A549 (cell line): ENCODE results near the gene MBD1. TPM values are rescaled to one million over a fixed set of nuclear protein-coding genes. Genes with fewer than 3 reads are reported as not detected.

Experiments
- ATAC-seq, 2 experiments: fragments of 200-7000 bp in 1 of 2; fragments of >200 bp in 1 of 2; cut with Nextera tagmentation in 1 of 2; cut with Tn5 transposase in 1 of 2; 3 replicates each; pipeline versions ENCODE4 v1.8.0 to v1.9.1; 2018 to 2020; ENCODE audit warnings: mild to moderate bottlenecking in 1 of 2, moderate library complexity in 1 of 2
- CTCF ChIA-PET: fragments of 300-600 bp; sonication (Branson Sonifier 250); formaldehyde crosslinking; extraction: SDS; loops from one replicate; lab custom pipeline; 2021; ENCODE audit warnings: antibody characterized with exemption, inconsistent platforms; lab: Yijun Ruan, JAX
- POLR2A ChIA-PET: fragments of 350-600 bp; formaldehyde crosslinking; extraction: SDS; loops from one replicate; lab custom pipeline; 2021; ENCODE audit warnings: antibody characterized with exemption, inconsistent platforms; lab: Yijun Ruan, JAX
- DNase-seq, 2 experiments: peaks; one replicate each; pipeline versions ENCODE4 v3.0.0 to v3.0.0-alpha.2; 2011 to 2016; ENCODE audit warnings: low read depth in 1 of 2, low spot score in 1 of 2
- FAIRE-seq: peaks from 2 replicates; lab custom pipeline; 2011; peaks lifted over from hg19 to GRCh38; lab: Jason Lieb, UNC
- H3K27ac ChIP-seq, 2 experiments: fragments of >200 bp; sonication (Bioruptor Twin); formaldehyde crosslinking; 3 replicates each; pipeline ENCODE4 v1.5.1; 2016 to 2017
- H3K4me1 ChIP-seq: fragments of >200 bp; sonication (Bioruptor Twin); formaldehyde crosslinking; 3 replicates; pipeline ENCODE4 v1.6.1; 2016
- H3K4me2 ChIP-seq: fragments of >200 bp; sonication (Bioruptor Twin); formaldehyde crosslinking; 3 replicates; pipeline ENCODE4 v1.6.1; 2016
- H3K4me3 ChIP-seq: fragments of >200 bp; sonication (Bioruptor Twin); formaldehyde crosslinking; 3 replicates; pipeline ENCODE4 v1.5.1; 2016
- H3K9me3 ChIP-seq: fragments of >200 bp; sonication (Bioruptor Twin); formaldehyde crosslinking; 3 replicates; pipeline ENCODE4 v1.6.1; 2016
- CBX8 ChIP-seq: fragments of 200-600 bp; sonication (generic); IDR thresholded peaks from 2 replicates; pipeline ENCODE4 v1.6.1; 2016
- CHD2 ChIP-seq: fragments of 150-350 bp; IDR thresholded peaks from 2 replicates; pipeline ENCODE4 v1.6.1; 2014; ENCODE audit warnings: low read length; ENCODE audit not compliant: partially characterized antibody
- EHF ChIP-seq: fragments of 250-450 bp; sonication (Bioruptor Pico); IDR thresholded peaks from 2 replicates; pipeline ENCODE4 v1.5.0; 2020; ENCODE audit warnings: mild to moderate bottlenecking
- FOSB ChIP-seq: fragments of 250-450 bp; sonication (Bioruptor Pico); IDR thresholded peaks from 2 replicates; pipeline ENCODE4 v1.5.0; 2020; ENCODE audit warnings: mild to moderate bottlenecking, moderate library complexity
- GATA3 ChIP-seq: IDR thresholded peaks from 2 replicates; pipeline ENCODE4 v1.6.1; 2012; ENCODE audit warnings: borderline replicate concordance
- HES2 ChIP-seq: fragments of >200 bp; sonication (Bioruptor Twin); formaldehyde crosslinking; IDR thresholded peaks from 2 replicates; pipeline ENCODE4 v1.6.1; 2016
- HEYL ChIP-seq: fragments of 250-450 bp; sonication (Bioruptor Pico); IDR thresholded peaks from 2 replicates; pipeline ENCODE4 v1.8.0; 2021; ENCODE audit warnings: mild to moderate bottlenecking, moderate library complexity
- HOXA7 ChIP-seq: fragments of 250-450 bp; sonication (Bioruptor Pico); IDR thresholded peaks from 2 replicates; pipeline ENCODE4 v1.5.0; 2020; ENCODE audit warnings: mild to moderate bottlenecking, moderate library complexity
- KDM5A ChIP-seq: fragments of 200-600 bp; sonication (generic); IDR thresholded peaks from 2 replicates; pipeline ENCODE4 v1.6.1; 2016; ENCODE audit warnings: antibody characterized with exemption, mild to moderate bottlenecking
- MAFK ChIP-seq: fragments of 450-650 bp; IDR thresholded peaks from 2 replicates; pipeline ENCODE4 v1.6.1; 2014; ENCODE audit not compliant: partially characterized antibody
- NR3C1 ChIP-seq: fragments of >200 bp; sonication (Bioruptor Twin); formaldehyde crosslinking; IDR thresholded peaks from 3 replicates; pipeline ENCODE4 v1.6.1; 2017
- POLR2AphosphoS2 ChIP-seq: conservative IDR thresholded peaks from 2 replicates; pipeline ENCODE4 v1.6.1; 2012; ENCODE audit warnings: low read length, improper control_type of control experiment, inconsistent platforms
- SREBF2 ChIP-seq: fragments of 450-650 bp; IDR thresholded peaks from 2 replicates; pipeline ENCODE4 v1.6.1; 2014; ENCODE audit warnings: mild to moderate bottlenecking, moderate library complexity
- ZC3H11A ChIP-seq: fragments of 450-650 bp; IDR thresholded peaks from 2 replicates; pipeline ENCODE4 v1.6.1; 2014; ENCODE audit warnings: antibody characterized with exemption, mild to moderate bottlenecking
- ZSCAN20 ChIP-seq: fragments of 250-450 bp; sonication (Bioruptor Pico); IDR thresholded peaks from 2 replicates; pipeline ENCODE4 v1.8.0; 2022; ENCODE audit warnings: mild to moderate bottlenecking, moderate library complexity
- WGBS: methylation state at CpG from one replicate; pipeline ENCODE4 v1.1.6; 2017; ENCODE audit errors: missing lambda C conversion rate; 5-methylcytosine and 5-hydroxymethylcytosine counted together
- polyA plus RNA-seq, 4 experiments: library from polyadenylated mRNA; depleted of rRNA in 3 of 4; stranded (reverse); fragments of >200 nt; fragmentation: RNase III in 1 of 4; extraction: RNeasy Plus Mini Kit Qiagen cat#74134 plus additional on column Dnase treatment in 1 of 4; gene quantifications; 2 replicates in 3 of 4; 3 replicates in 1 of 4; pipeline ENCODE4 v1.2.3, GENCODE V29; 2011 to 2017
- TF ChIP-seq, protein P1 (sequence below): fragments of 250-450 bp; sonication (Bioruptor Pico); IDR thresholded peaks from 2 replicates; pipeline ENCODE4 v1.5.0; 2020; ENCODE audit warnings: low read depth, mild to moderate bottlenecking, moderate library complexity
- TF ChIP-seq, protein P2 (sequence below): fragments of >200 bp; sonication (Bioruptor Twin); formaldehyde crosslinking; IDR thresholded peaks from 3 replicates; pipeline ENCODE4 v1.6.1; 2016
- TF ChIP-seq, protein P3 (sequence below): fragments of 150-350 bp; IDR thresholded peaks from 2 replicates; pipeline ENCODE4 v1.6.1; 2014; ENCODE audit warnings: low read depth, mild to moderate bottlenecking, low read length
- TF ChIP-seq, protein P4 (sequence below): fragments of 250-450 bp; sonication (Bioruptor Pico); IDR thresholded peaks from 2 replicates; pipeline ENCODE4 v1.5.0; 2021; ENCODE audit warnings: mild to moderate bottlenecking, moderate library complexity, borderline replicate concordance
- TF ChIP-seq, protein P5 (sequence below): fragments of 450-650 bp; IDR thresholded peaks from 2 replicates; pipeline ENCODE4 v1.6.1; 2014; ENCODE audit warnings: antibody characterized with exemption

The MBD1 gene
- polyA plus RNA-seq, 2 of the 4 experiments (the other 2 are of a cell fraction) = 27.9 to 28.6 TPM

DNA sequence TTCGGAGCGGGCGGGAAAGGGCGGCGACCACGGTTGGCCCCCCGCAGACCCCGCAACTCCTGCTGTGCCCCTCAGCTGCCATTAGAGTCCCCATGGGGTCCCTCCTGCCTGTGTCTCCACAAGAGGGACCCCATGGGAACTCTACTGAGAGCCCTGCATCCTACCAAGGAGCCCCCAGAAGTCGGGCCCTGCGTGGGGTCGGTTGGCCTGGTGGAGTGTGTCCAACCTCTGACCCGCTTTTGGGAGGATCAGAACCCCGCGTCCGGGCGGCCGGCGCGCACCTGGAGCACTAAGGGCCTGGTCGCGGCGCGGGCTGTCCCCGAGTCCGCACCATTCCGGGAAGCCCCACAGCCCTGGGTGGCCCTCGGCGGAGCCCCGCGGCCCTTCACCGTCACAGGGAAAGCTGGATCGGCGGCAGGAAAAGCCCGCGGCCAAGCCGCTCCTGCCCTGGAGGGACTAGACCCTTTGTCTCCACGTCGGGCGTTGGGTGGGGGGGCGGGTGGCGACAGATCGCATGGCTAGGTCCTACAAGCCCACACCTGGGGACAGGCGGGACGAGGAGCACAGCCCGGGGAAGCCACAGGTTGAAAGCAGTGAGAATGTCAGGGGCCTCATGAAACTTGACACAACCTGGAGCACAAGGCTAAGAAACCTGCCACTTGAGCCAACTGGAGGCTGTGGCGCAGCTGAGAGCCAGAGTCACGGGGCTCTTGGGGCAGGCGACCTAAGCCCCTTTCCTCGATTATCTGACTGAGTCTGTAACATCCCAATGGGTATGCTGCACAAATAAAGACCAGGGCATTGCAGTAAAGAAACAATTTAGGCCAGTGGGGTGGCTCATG, 17.3 kb upstream of the MBD1 start:
- TF ChIP-seq, protein P1, sequence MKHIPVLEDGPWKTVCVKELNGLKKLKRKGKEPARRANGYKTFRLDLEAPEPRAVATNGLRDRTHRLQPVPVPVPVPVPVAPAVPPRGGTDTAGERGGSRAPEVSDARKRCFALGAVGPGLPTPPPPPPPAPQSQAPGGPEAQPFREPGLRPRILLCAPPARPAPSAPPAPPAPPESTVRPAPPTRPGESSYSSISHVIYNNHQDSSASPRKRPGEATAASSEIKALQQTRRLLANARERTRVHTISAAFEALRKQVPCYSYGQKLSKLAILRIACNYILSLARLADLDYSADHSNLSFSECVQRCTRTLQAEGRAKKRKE (CRISPR knock-in tag) = no peak
- TF ChIP-seq, protein P2, sequence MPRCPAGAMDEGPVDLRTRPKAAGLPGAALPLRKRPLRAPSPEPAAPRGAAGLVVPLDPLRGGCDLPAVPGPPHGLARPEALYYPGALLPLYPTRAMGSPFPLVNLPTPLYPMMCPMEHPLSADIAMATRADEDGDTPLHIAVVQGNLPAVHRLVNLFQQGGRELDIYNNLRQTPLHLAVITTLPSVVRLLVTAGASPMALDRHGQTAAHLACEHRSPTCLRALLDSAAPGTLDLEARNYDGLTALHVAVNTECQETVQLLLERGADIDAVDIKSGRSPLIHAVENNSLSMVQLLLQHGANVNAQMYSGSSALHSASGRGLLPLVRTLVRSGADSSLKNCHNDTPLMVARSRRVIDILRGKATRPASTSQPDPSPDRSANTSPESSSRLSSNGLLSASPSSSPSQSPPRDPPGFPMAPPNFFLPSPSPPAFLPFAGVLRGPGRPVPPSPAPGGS = no peak
- TF ChIP-seq, protein P3, sequence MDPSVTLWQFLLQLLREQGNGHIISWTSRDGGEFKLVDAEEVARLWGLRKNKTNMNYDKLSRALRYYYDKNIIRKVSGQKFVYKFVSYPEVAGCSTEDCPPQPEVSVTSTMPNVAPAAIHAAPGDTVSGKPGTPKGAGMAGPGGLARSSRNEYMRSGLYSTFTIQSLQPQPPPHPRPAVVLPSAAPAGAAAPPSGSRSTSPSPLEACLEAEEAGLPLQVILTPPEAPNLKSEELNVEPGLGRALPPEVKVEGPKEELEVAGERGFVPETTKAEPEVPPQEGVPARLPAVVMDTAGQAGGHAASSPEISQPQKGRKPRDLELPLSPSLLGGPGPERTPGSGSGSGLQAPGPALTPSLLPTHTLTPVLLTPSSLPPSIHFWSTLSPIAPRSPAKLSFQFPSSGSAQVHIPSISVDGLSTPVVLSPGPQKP = no peak
- TF ChIP-seq POLR2AphosphoS2 (no peak), NR3C1 (no peak), HOXA7 (CRISPR knock-in tag) (no peak), HES2 (no peak), EHF (no peak), CHD2 (no peak), KDM5A (no peak), SREBF2 (no peak), ZSCAN20 (CRISPR knock-in tag) (no peak)
- 80% methylated on average over 9 of the region's 49 CpGs for WGBS
- H3K4me2 ChIP-seq = peak overlapping the region; percentile 71; the same call in 2 of the 3 replicates
- H3K9me3 ChIP-seq = no peaks in the 10 kb centered on the region
- ChIA-PET CTCF (interaction anchor here (0.9 to 1.2 kb wide), 2 partner anchors 27 to 53 kb away, joined by 3 to 4 read pairs; no protein-coding TSS in a partner anchor), POLR2A (no interaction called here)
- FAIRE-seq (no peak), DNase-seq (no peak), ATAC-seq (no peak)
- no peak overlapping the region for H3K4me3 ChIP-seq
- no peaks in the 10 kb centered on the region for H3K4me1 ChIP-seq
- H3K27ac ChIP-seq = no peak overlapping the region

DNA sequence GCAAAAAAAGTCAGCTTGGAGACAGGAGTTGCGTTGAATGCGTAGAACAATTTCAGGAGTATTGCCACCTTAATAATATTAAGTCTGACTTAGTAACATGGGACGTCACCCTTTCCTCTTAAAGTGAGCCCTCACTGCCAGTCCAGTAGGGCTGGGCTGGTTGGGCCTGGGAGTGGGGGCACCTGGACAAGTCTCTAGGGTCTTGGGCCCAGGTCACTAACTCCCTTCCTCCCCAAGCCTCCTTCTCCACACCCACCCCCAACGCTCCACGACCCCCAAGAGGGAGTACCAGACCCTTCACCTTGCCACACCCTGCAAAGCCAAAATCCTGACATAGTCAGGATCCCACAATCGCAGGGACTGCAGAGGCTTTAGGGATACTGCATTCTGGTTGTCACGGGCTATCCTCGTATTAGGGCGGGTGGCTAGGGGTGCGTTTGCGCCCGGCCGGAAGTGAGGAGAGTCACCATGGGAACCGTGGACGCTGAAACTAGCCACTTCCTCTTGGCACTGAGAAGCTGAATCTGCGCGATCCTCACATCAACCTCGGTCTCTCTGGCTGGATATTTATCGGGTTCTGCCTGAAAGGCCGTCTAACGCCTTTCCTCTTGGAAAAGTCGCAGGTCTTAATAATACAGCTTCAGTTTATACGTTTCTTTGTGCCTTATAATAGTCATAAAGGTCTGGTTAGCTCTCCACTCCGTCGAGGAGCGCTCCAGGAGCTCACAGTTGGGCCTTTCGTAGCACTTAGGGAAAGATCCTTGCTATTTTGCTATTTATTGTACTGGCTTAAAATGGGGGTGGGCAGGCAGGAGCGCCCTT, 16.5 kb upstream of the MBD1 start:
- WGBS = 54% methylated on average over 21 of the region's 28 CpGs
- FAIRE-seq = no peak
- Histone ChIP-seq H3K4me2 (peak overlapping the region; percentile 71), H3K4me1 (no peaks in the 10 kb centered on the region), H3K27ac (no peak overlapping the region), H3K4me3 (peak overlapping the region; percentile 34; the same call in 2 of the 3 replicates), H3K9me3 (no peaks in the 10 kb centered on the region)
- ATAC-seq = peak; percentile 77 to 81; a peak in 4 of 6 replicates
- CTCF ChIA-PET = interaction anchor here (0.9 to 1.2 kb wide), 2 partner anchors 26 to 52 kb away, joined by 3 to 4 read pairs; no protein-coding TSS in a partner anchor
- TF ChIP-seq FOSB (CRISPR knock-in tag) (no peak), ZC3H11A (no peak), MAFK (no peak), CBX8 (no peak), GATA3 (no peak), HEYL (CRISPR knock-in tag) (no peak), KDM5A (no peak)
- TF ChIP-seq, protein P4, sequence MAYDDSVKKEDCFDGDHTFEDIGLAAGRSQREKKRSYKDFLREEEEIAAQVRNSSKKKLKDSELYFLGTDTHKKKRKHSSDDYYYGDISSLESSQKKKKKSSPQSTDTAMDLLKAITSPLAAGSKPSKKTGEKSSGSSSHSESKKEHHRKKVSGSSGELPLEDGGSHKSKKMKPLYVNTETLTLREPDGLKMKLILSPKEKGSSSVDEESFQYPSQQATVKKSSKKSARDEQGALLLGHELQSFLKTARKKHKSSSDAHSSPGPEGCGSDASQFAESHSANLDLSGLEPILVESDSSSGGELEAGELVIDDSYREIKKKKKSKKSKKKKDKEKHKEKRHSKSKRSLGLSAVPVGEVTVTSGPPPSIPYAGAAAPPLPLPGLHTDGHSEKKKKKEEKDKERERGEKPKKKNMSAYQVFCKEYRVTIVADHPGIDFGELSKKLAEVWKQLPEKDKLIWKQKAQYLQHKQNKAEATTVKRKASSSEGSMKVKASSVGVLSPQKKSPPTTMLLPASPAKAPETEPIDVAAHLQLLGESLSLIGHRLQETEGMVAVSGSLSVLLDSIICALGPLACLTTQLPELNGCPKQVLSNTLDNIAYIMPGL (CRISPR knock-in tag) = no peak
- TF ChIP-seq, protein P1 (CRISPR knock-in tag) = no peak
- TF ChIP-seq, protein P5, sequence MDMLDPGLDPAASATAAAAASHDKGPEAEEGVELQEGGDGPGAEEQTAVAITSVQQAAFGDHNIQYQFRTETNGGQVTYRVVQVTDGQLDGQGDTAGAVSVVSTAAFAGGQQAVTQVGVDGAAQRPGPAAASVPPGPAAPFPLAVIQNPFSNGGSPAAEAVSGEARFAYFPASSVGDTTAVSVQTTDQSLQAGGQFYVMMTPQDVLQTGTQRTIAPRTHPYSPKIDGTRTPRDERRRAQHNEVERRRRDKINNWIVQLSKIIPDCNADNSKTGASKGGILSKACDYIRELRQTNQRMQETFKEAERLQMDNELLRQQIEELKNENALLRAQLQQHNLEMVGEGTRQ = no peak
- POLR2A ChIA-PET = no interaction called here
- peak in 1 of 2 experiments; percentile 24 for DNase-seq
